Measurements from ENCODE around the gene DISP3. TPM values are rescaled to one million over a fixed set of nuclear protein-coding genes. Genes with fewer than 3 reads are reported as not detected.

The DISP3 gene
- total and polyA plus RNA-seq, 9 of the 15 experiments (the other 6 are each of a cell fraction or from before 2014, with no cell fraction given), result 0.03 to 0.19 (median 0.15) TPM; not detected in 5

DNA sequence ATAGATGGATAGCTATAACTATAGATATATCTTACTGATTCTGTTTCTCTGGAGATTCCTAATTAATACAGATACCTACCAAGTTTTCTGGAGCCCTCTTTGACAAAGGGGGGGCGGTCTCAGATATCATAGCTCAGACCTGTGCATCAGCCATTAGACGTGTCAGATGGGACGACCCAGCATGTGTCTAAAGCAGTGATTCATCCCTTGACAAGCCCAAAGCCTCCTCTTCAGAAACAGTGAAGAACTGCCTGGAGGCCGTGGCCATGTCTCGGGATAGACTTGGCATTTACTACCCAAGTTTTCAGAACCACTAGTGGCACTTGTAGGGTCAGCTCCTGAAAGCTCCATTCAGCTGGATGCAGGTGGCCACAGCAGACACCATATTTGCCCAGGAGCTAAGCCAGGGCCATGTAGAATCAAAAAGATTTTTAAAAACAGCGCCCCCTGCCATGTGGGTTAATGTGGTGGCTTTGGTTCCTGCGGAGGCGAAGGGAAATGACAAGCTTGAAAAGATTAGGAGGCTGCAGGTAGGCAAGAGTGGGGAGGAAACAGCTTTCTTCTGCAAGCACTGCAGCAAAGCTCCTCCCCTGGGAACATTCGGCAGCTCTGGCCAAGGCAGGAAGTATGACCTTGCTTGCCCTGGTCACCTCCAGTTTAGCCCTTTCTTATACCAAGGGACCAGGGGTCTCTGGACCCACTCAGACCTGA, 93.1 kb downstream of the DISP3 start (continued):
- TF ChIP-seq, protein P1, sequence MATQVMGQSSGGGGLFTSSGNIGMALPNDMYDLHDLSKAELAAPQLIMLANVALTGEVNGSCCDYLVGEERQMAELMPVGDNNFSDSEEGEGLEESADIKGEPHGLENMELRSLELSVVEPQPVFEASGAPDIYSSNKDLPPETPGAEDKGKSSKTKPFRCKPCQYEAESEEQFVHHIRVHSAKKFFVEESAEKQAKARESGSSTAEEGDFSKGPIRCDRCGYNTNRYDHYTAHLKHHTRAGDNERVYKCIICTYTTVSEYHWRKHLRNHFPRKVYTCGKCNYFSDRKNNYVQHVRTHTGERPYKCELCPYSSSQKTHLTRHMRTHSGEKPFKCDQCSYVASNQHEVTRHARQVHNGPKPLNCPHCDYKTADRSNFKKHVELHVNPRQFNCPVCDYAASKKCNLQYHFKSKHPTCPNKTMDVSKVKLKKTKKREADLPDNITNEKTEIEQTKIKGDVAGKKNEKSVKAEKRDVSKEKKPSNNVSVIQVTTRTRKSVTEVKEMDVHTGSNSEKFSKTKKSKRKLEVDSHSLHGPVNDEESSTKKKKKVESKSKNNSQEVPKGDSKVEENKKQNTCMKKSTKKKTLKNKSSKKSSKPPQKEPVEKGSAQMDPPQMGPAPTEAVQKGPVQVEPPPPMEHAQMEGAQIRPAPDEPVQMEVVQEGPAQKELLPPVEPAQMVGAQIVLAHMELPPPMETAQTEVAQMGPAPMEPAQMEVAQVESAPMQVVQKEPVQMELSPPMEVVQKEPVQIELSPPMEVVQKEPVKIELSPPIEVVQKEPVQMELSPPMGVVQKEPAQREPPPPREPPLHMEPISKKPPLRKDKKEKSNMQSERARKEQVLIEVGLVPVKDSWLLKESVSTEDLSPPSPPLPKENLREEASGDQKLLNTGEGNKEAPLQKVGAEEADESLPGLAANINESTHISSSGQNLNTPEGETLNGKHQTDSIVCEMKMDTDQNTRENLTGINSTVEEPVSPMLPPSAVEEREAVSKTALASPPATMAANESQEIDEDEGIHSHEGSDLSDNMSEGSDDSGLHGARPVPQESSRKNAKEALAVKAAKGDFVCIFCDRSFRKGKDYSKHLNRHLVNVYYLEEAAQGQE (IDR thresholded peaks at IDR 0.05; ENCODE audit: borderline replicate concordance), result peak; percentile 20; the same call in 1 of the 2 replicates
- TF ChIP-seq, protein P1 (CRISPR knock-in tag; IDR thresholded peaks at IDR 0.05; ENCODE audit: low read depth), result no peak
- no peak for TF ChIP-seq EGR1 (conservative IDR thresholded peaks at IDR 0.05)
- no peak for TF ChIP-seq SMARCA5 (IDR thresholded peaks at IDR 0.05)
- TF ChIP-seq, protein P2, sequence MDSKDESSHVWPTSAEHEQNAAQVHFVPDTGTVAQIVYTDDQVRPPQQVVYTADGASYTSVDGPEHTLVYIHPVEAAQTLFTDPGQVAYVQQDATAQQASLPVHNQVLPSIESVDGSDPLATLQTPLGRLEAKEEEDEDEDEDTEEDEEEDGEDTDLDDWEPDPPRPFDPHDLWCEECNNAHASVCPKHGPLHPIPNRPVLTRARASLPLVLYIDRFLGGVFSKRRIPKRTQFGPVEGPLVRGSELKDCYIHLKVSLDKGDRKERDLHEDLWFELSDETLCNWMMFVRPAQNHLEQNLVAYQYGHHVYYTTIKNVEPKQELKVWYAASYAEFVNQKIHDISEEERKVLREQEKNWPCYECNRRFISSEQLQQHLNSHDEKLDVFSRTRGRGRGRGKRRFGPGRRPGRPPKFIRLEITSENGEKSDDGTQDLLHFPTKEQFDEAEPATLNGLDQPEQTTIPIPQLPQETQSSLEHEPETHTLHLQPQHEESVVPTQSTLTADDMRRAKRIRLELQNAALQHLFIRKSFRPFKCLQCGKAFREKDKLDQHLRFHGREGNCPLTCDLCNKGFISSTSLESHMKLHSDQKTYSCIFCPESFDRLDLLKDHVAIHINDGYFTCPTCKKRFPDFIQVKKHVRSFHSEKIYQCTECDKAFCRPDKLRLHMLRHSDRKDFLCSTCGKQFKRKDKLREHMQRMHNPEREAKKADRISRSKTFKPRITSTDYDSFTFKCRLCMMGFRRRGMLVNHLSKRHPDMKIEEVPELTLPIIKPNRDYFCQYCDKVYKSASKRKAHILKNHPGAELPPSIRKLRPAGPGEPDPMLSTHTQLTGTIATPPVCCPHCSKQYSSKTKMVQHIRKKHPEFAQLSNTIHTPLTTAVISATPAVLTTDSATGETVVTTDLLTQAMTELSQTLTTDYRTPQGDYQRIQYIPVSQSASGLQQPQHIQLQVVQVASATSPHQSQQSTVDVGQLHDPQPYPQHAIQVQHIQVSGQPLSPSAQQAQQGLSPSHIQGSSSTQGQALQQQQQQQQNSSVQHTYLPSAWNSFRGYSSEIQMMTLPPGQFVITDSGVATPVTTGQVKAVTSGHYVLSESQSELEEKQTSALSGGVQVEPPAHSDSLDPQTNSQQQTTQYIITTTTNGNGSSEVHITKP (IDR thresholded peaks at IDR 0.05; ENCODE audit: partially characterized antibody), result no peak
- TF ChIP-seq ZBTB7A (IDR thresholded peaks at IDR 0.05; ENCODE audit: borderline replicate concordance, control insufficient read depth, low read depth, low read length), result no peak
